ENCODE data around the gene NOXO1. TPM values are rescaled to one million over a fixed set of nuclear protein-coding genes. Genes with fewer than 3 reads are reported as not detected.
"Not testable (repeated sequence)": the region's sequence is repeated elsewhere in the genome, so short reads cannot be mapped to it uniquely, and the experiment has no call there.

The NOXO1 gene
- total and polyA plus RNA-seq, 10 of the 15 experiments (the other 5 are each of a cell fraction or from before 2014, with no cell fraction given) = 0.09 to 0.76 (median 0.26) TPM; not detected in 4

- H3K4me3 ChIP-seq; H2AFZ ChIP-seq (ENCODE audit: control insufficient read depth, low read depth, low read length); ATAC-seq; H3K9me3 ChIP-seq (replicated peaks; ENCODE audit: control insufficient read depth, insufficient read depth, low read length); H4K20me1 ChIP-seq (ENCODE audit: control insufficient read depth, insufficient read depth); H3K27ac ChIP-seq (ENCODE audit: control insufficient read depth, insufficient read depth); SMC1A ChIA-PET (ENCODE audit: uncharacterized antibody, unreplicated experiment); intact Hi-C loops (cut with micrococcal nuclease; ENCODE audit: unreplicated experiment); H3K9ac ChIP-seq (ENCODE audit: control insufficient read depth, insufficient read depth, low read length); BruUV-seq (replicated peaks); H3K36me3 ChIP-seq (ENCODE audit: control insufficient read depth in 2 of 2, insufficient read depth in 2 of 2, low read length in 1 of 2); H3K27me3 ChIP-seq (replicated peaks in 1 of 2; ENCODE audit: control insufficient read depth in 2 of 2, insufficient read depth in 2 of 2, low read length in 1 of 2); H3K4me2 ChIP-seq (ENCODE audit: control insufficient read depth, insufficient read depth); DNase-seq (ENCODE audit: low read depth, low spot score); FAIRE-seq: not testable (repeated sequence)
- ChIA-PET POLR2A (interaction anchor here (0.6 to 2.3 kb wide), 3 partner anchors 17 to 210 kb away, joined by 3 to 6 read pairs (median 3); no protein-coding TSS in a partner anchor), RAD21 (ENCODE audit: unreplicated experiment) (interaction anchor here (1.8 kb wide), 1 partner anchor 11 kb away, joined by 6 read pairs; no protein-coding TSS in a partner anchor), CTCF (interaction anchor here (0.9 to 2.0 kb wide), 3 partner anchors 10 to 318 kb away, joined by 3 to 9 read pairs (median 4); no protein-coding TSS in a partner anchor)
- WGBS (ENCODE audit: insufficient coverage, insufficient replicate concordance, low lambda C conversion rate, missing lambda C conversion rate) = 97% methylated on average over 6 of the region's 8 CpGs
- in situ Hi-C loops (cut with MboI) = loop anchor here (10.0 kb wide), 1 partner anchor 75 kb away; no protein-coding TSS in a partner anchor
- peaks cover 18% of the 10 kb centered on the region for H3K79me2 ChIP-seq (ENCODE audit: control insufficient read depth, insufficient read depth, low read length)
- peaks cover 10% of the 10 kb centered on the region; the same call in 1 of the 2 replicates for H3K4me1 ChIP-seq (ENCODE audit: control insufficient read depth, insufficient read depth, low read length)
Measured at GRCh38 chr16:1939833-1940232, 41.4 kb downstream of the NOXO1 start.

GRCh38 chr16:1938910-1939309 is 42.4 kb downstream of the NOXO1 start:
- WGBS (ENCODE audit: insufficient coverage, insufficient replicate concordance, low lambda C conversion rate, missing lambda C conversion rate) = 92% methylated on average over 17 of the region's 17 CpGs
- BruUV-seq (replicated peaks) = no TSS peak
- intact Hi-C loops (cut with micrococcal nuclease; ENCODE audit: unreplicated experiment) (no loop called here), in situ Hi-C loops (cut with MboI) (loop anchor here (10.0 kb wide), 1 partner anchor 74 kb away; no protein-coding TSS in a partner anchor)
- Histone ChIP-seq H3K4me3 (no peak overlapping the region), H3K9me3 (replicated peaks; ENCODE audit: control insufficient read depth, insufficient read depth, low read length) (no peaks in the 10 kb centered on the region), H3K27me3 (replicated peaks in 1 of 2; ENCODE audit: control insufficient read depth in 2 of 2, insufficient read depth in 2 of 2, low read length in 1 of 2) (no peaks in the 10 kb centered on the region), H3K4me1 (ENCODE audit: control insufficient read depth, insufficient read depth, low read length) (peaks cover 7% of the 10 kb centered on the region; the same call in 1 of the 2 replicates), H3K27ac (ENCODE audit: control insufficient read depth, insufficient read depth) (no peak overlapping the region), H3K36me3 (ENCODE audit: control insufficient read depth in 2 of 2, insufficient read depth in 2 of 2, low read length in 1 of 2) (peaks cover 0 to 5% of the 10 kb centered on the region in 2 experiments; a peak in 3 of 4 replicates), H3K9ac (ENCODE audit: control insufficient read depth, insufficient read depth, low read length) (no peak overlapping the region), H2AFZ (ENCODE audit: control insufficient read depth, low read depth, low read length) (no peak overlapping the region), H3K79me2 (ENCODE audit: control insufficient read depth, insufficient read depth, low read length) (peaks cover 18% of the 10 kb centered on the region), H4K20me1 (ENCODE audit: control insufficient read depth, insufficient read depth) (no peaks in the 10 kb centered on the region), H3K4me2 (ENCODE audit: control insufficient read depth, insufficient read depth) (no peak overlapping the region)
- ChIA-PET RAD21 (ENCODE audit: unreplicated experiment) (no interaction called here), SMC1A (ENCODE audit: uncharacterized antibody, unreplicated experiment) (no interaction called here), CTCF (interaction anchor here (2.0 kb wide), 1 partner anchor 10 kb away, joined by 9 read pairs; no protein-coding TSS in a partner anchor), POLR2A (no interaction called here)
- ATAC-seq = no peak
- DNase-seq (ENCODE audit: low read depth, low spot score) = no peak
- no peak for FAIRE-seq
- TF ChIP-seq ZBTB4 (CRISPR knock-in tag; IDR thresholded peaks at IDR 0.05) (no peak), RB1 (IDR thresholded peaks at IDR 0.05; ENCODE audit: borderline replicate concordance) (no peak), PAX5 (IDR thresholded peaks at IDR 0.05; ENCODE audit: borderline replicate concordance, low read depth, low read length) (no peak), HDAC6 (IDR thresholded peaks at IDR 0.05; ENCODE audit: unreplicated experiment) (no peak), NR2F1 (conservative IDR thresholded peaks at IDR 0.05) (no peak), MTA3 (IDR thresholded peaks at IDR 0.05; ENCODE audit: borderline replicate concordance, low read length) (no peak), SP1 (IDR thresholded peaks at IDR 0.05; ENCODE audit: low read depth, low read length) (no peak), ZBTB33 (IDR thresholded peaks at IDR 0.05) (no peak), ATF7 (IDR thresholded peaks at IDR 0.05; ENCODE audit: low read depth) (no peak), ZNF217 (IDR thresholded peaks at IDR 0.05) (no peak), EP300 (IDR thresholded peaks at IDR 0.05; ENCODE audit: borderline replicate concordance in 1 of 2, control insufficient read depth in 1 of 2, low read depth in 2 of 2, low read length in 2 of 2) (no peak)

All from GM12878 (cell line).